Endothelial cell of umbilical vein (primary cell): ENCODE measurements around the gene PPP5C. TPM values are rescaled to one million over a fixed set of nuclear protein-coding genes. Genes with fewer than 3 reads are reported as not detected.

ENCODE experiments used
- BruUV-seq: library from RNA; stranded (reverse); fragments of 400-500 nt; replicated peaks from 2 replicates; lab custom pipeline; 2021; lab: Mats Ljungman, UMichigan
- CTCF ChIA-PET: fragments of 300-600, 350-600 bp; sonication (Branson Sonifier 250); formaldehyde crosslinking; loops from one replicate; lab custom pipeline; 2021; ENCODE audit warnings: antibody characterized with exemption, inconsistent platforms; lab: Charles Lee
- POLR2A ChIA-PET: fragments of 300-600, 350-600 bp; sonication (Branson Sonifier 250); formaldehyde crosslinking; loops from one replicate; lab custom pipeline; 2021; ENCODE audit warnings: antibody characterized with exemption, inconsistent platforms; lab: Charles Lee
- DNase-seq: peaks from one replicate; pipeline ENCODE4 v3.0.0-alpha.2; 2011; ENCODE audit warnings: low read depth, low spot score
- FAIRE-seq: peaks from 2 replicates; lab custom pipeline; 2011; peaks lifted over from hg19 to GRCh38; lab: Jason Lieb, UNC
- H2AFZ ChIP-seq: 2 replicates; pipeline ENCODE4 v1.6.0; 2012; ENCODE audit warnings: low read depth, low read length, control low read depth, inconsistent platforms
- H3K27ac ChIP-seq: 2 replicates; pipeline ENCODE4 v1.5.1; 2011; ENCODE audit warnings: low read depth, mild to moderate bottlenecking, control low read depth, low read length, moderate library complexity; ENCODE audit not compliant: insufficient read depth
- H3K27me3 ChIP-seq, 2 experiments: 2 replicates each; pipeline versions ENCODE4 v1.6.0 to v1.6.1; 2011; ENCODE audit warnings: low read length in 2 of 2, mixed read lengths in 1 of 2; ENCODE audit not compliant: control insufficient read depth in 2 of 2, insufficient read depth in 2 of 2
- H3K36me3 ChIP-seq, 2 experiments: 2 replicates in 1 of 2; 3 replicates in 1 of 2; pipeline ENCODE4 v1.5.1; 2011; ENCODE audit warnings: low read length in 2 of 2, mild to moderate bottlenecking in 1 of 2, moderate library complexity in 1 of 2; ENCODE audit not compliant: control insufficient read depth in 2 of 2, insufficient read depth in 2 of 2; ENCODE audit errors: extremely low read depth in 1 of 2
- H3K4me1 ChIP-seq: 3 replicates; pipeline ENCODE4 v1.5.1; 2011; ENCODE audit warnings: mild to moderate bottlenecking, low read length; ENCODE audit not compliant: control insufficient read depth, insufficient read depth; ENCODE audit errors: extremely low read depth
- H3K4me2 ChIP-seq: 2 replicates; pipeline ENCODE4 v1.6.1; 2011; ENCODE audit warnings: low read length, control low read depth, mixed read lengths; ENCODE audit not compliant: insufficient read depth
- H3K4me3 ChIP-seq, 3 experiments: fragments of 200-600 bp in 1 of 3; sonication (generic), shearing (Covaris generic) in 1 of 3; replicated peaks in 1 of 3; 2 replicates each; pipeline ENCODE4 v1.5.1; 2011 to 2016; ENCODE audit warnings: control low read depth in 3 of 3, low read length in 3 of 3, mild to moderate bottlenecking in 2 of 3, inconsistent platforms in 1 of 3, low read depth in 1 of 3, moderate library complexity in 1 of 3; ENCODE audit not compliant: insufficient read depth in 1 of 3
- H3K79me2 ChIP-seq: 2 replicates; pipeline ENCODE4 v1.6.0; 2012; ENCODE audit warnings: low read length, inconsistent platforms; ENCODE audit not compliant: control insufficient read depth, insufficient read depth
- H3K9ac ChIP-seq: replicated peaks from 2 replicates; pipeline ENCODE3; 2011; ENCODE audit warnings: low read length, control low read depth; ENCODE audit not compliant: insufficient read depth; ENCODE audit errors: extremely low read depth
- H3K9me1 ChIP-seq: replicated peaks from 3 replicates; pipeline ENCODE4 v1.6.0; 2011; ENCODE audit warnings: mild to moderate bottlenecking, low read length; ENCODE audit not compliant: control insufficient read depth, insufficient read depth; ENCODE audit errors: extremely low read depth
- H3K9me3 ChIP-seq: replicated peaks from 2 replicates; pipeline ENCODE4 v1.5.1; 2012; ENCODE audit warnings: low read length, inconsistent platforms; ENCODE audit not compliant: control insufficient read depth, insufficient read depth
- H4K20me1 ChIP-seq: replicated peaks from 2 replicates; pipeline ENCODE3; 2011; ENCODE audit warnings: mild to moderate bottlenecking, low read length; ENCODE audit not compliant: control insufficient read depth, insufficient read depth; ENCODE audit errors: extremely low read depth
- EZH2 ChIP-seq: IDR thresholded peaks from 2 replicates; pipeline ENCODE4 v1.6.1; 2012; ENCODE audit warnings: borderline replicate concordance, low read depth, mild to moderate bottlenecking, moderate library complexity, low read length, inconsistent platforms; ENCODE audit not compliant: severe bottlenecking
- FOS ChIP-seq: IDR thresholded peaks from 2 replicates; pipeline ENCODE4 v1.6.1; 2011; ENCODE audit warnings: mild to moderate bottlenecking, low read length, moderate library complexity, borderline replicate concordance; ENCODE audit not compliant: insufficient read depth
- GATA2 ChIP-seq: IDR thresholded peaks from 2 replicates; pipeline ENCODE4 v1.7.0; 2011; ENCODE audit warnings: low read depth, mild to moderate bottlenecking, moderate library complexity, mixed read lengths, low read length; ENCODE audit not compliant: insufficient read length, insufficient read depth
- JUN ChIP-seq: IDR thresholded peaks from 2 replicates; pipeline ENCODE4 v1.6.1; 2011; ENCODE audit warnings: borderline replicate concordance, low read depth; ENCODE audit not compliant: insufficient read length, insufficient read depth
- MYC ChIP-seq: IDR thresholded peaks from one replicate; pipeline ENCODE4 v1.6.1; 2011; ENCODE audit warnings: mild to moderate bottlenecking, low read depth, low read length
- POLR2A ChIP-seq: IDR thresholded peaks from 2 replicates; pipeline ENCODE4 v1.6.1; 2012; ENCODE audit warnings: low read depth, mild to moderate bottlenecking, control low read depth, low read length
- POLR2AphosphoS5 ChIP-seq: IDR thresholded peaks from 2 replicates; pipeline ENCODE4 v1.6.1; 2012; ENCODE audit warnings: low read depth, mild to moderate bottlenecking, control low read depth, low read length, moderate library complexity; ENCODE audit not compliant: insufficient read depth
- dilution Hi-C: fragments of 300-500 bp; cut with MboI; formaldehyde crosslinking; loops from one replicate; pipeline ENCODE4 v1.15.0; 2019; ENCODE audit warnings: low sequenced_read_pairs; ENCODE audit not compliant: extremely low pct_ligation_motif_present
- intact Hi-C: fragments of 100-400 bp; cut with micrococcal nuclease; formaldehyde crosslinking; loops from one replicate; pipeline ENCODE4 v1.10.0; 2022
- polyA plus RNA-seq, 4 experiments: library from polyadenylated mRNA; depleted of rRNA in 3 of 4; stranded (reverse) in 3 of 4; unstranded in 1 of 4; fragments of >200 nt; gene quantifications; 2 replicates each; pipeline versions ENCODE4 v1.2.1 to v1.2.3, GENCODE V29; 2011 to 2012; ENCODE audit warnings: missing spikeins in 1 of 4
- total RNA-seq: library from RNA; stranded (reverse); gene quantifications from 2 replicates; pipeline ENCODE4 v1.2.3, GENCODE V29; 2021
- TF ChIP-seq, protein P1 (sequence below): IDR thresholded peaks from 2 replicates; pipeline ENCODE4 v1.6.1; 2011; ENCODE audit not compliant: insufficient read depth, insufficient read length
- TF ChIP-seq, protein P2 (sequence below), 2 donors: IDR thresholded peaks; 1 replicate in 1 of 2; 2 replicates in 1 of 2; pipeline ENCODE4 v1.5.1; 2011; ENCODE audit warnings: low read length in 2 of 2, mild to moderate bottlenecking in 2 of 2, moderate library complexity in 2 of 2, control low read depth in 1 of 2, inconsistent platforms in 1 of 2, low read depth in 1 of 2; ENCODE audit not compliant: insufficient read depth in 1 of 2; ENCODE audit errors: extremely low read depth in 1 of 2

The PPP5C gene
- total and polyA plus RNA-seq, 2 donors (not counting 3 experiments of a cell fraction or from before 2014, with no cell fraction given) = 114 to 172 TPM

DNA sequence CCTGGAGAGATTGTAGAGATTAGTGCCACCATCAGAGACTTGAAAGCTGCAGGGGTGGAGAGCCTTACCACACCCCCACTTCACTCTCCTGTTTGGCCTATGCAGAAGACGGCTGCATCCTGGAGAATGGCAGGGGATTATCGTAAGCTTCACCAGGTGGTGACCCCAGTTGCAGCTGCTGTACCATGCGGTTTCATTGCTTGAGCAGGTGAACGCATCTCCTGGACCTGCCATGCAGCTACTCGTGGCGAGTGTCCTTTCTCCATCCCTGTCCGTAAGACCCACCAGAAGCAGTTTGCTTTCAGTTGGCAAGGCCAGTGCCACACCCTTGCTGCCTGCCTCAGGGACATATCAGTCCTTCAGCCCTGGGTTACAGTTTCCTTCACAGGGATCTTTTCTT, 21.2 kb downstream of the PPP5C start:
- Histone ChIP-seq H3K4me1 (peaks cover 22% of the 10 kb centered on the region), H3K27ac (no peak overlapping the region), H3K9me3 (no peaks in the 10 kb centered on the region), H4K20me1 (no peaks in the 10 kb centered on the region), H3K9ac (no peak overlapping the region), H3K79me2 (peaks cover 62% of the 10 kb centered on the region), H3K4me2 (no peak overlapping the region), H2AFZ (no peak overlapping the region), H3K36me3 (peaks cover 11 to 15% of the 10 kb centered on the region in 2 experiments), H3K4me3 (no peak overlapping the region), H3K9me1 (no peaks in the 10 kb centered on the region), H3K27me3 (no peaks in the 10 kb centered on the region)
- dilution Hi-C loops = no loop called here
- ChIA-PET CTCF (interaction anchor here (1.0 to 1.7 kb wide), 2 partner anchors 11 to 88 kb away, joined by 3 to 4 read pairs; no protein-coding TSS in a partner anchor), POLR2A (no interaction called here)
- DNase-seq = no peak
- no TSS peak for BruUV-seq
- intact Hi-C loops = no loop called here
- FAIRE-seq = no peak
- TF ChIP-seq EZH2 = no peak
- TF ChIP-seq, protein P1, sequence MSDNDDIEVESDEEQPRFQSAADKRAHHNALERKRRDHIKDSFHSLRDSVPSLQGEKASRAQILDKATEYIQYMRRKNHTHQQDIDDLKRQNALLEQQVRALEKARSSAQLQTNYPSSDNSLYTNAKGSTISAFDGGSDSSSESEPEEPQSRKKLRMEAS = no peak
- TF ChIP-seq POLR2A = no peak
- TF ChIP-seq, protein P2, sequence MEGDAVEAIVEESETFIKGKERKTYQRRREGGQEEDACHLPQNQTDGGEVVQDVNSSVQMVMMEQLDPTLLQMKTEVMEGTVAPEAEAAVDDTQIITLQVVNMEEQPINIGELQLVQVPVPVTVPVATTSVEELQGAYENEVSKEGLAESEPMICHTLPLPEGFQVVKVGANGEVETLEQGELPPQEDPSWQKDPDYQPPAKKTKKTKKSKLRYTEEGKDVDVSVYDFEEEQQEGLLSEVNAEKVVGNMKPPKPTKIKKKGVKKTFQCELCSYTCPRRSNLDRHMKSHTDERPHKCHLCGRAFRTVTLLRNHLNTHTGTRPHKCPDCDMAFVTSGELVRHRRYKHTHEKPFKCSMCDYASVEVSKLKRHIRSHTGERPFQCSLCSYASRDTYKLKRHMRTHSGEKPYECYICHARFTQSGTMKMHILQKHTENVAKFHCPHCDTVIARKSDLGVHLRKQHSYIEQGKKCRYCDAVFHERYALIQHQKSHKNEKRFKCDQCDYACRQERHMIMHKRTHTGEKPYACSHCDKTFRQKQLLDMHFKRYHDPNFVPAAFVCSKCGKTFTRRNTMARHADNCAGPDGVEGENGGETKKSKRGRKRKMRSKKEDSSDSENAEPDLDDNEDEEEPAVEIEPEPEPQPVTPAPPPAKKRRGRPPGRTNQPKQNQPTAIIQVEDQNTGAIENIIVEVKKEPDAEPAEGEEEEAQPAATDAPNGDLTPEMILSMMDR (IDR thresholded peaks at IDR 0.05; ENCODE audit: extremely low read depth in 1 of 2, insufficient read depth in 1 of 2, low read depth in 1 of 2, low read length in 2 of 2) = no peak
- TF ChIP-seq POLR2AphosphoS5 = no peak
- no peak for TF ChIP-seq JUN
- TF ChIP-seq MYC = no peak
- no peak for TF ChIP-seq GATA2
- TF ChIP-seq FOS = no peak
